VCaP (cell line): ENCODE data around the gene ANXA5.

Source experiments
- H3K27ac ChIP-seq: fragments of 450-650 bp; 2 replicates; pipeline ENCODE4 v1.5.1; 2017
- TF ChIP-seq, protein P1 (sequence below): fragments of 450-650 bp; conservative IDR thresholded peaks from 2 replicates; pipeline ENCODE4 v1.5.1; 2017; ENCODE audit warnings: mild to moderate bottlenecking, moderate library complexity

The ANXA5 gene

DNA sequence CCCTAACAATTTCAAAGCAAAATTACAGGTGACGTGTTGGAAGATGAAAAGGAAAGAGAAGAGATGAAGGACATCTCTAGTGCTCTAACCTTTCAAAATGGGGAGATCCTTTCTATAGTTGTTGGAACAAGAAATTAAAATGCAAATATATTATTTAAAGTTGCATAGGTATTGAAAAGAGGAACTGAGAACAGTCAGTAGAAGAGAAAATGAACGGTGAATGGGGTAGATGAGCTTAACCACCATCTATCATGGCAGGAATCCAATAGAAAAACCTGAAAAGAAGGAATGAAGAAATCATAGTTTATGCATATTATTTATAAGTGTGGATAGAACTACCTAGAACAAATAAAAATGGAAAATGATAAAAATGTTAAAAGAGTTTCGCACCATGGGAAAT, 42.0 kb downstream of the ANXA5 start:
- H3K27ac ChIP-seq: no peak overlapping the region
- TF ChIP-seq, protein P1, sequence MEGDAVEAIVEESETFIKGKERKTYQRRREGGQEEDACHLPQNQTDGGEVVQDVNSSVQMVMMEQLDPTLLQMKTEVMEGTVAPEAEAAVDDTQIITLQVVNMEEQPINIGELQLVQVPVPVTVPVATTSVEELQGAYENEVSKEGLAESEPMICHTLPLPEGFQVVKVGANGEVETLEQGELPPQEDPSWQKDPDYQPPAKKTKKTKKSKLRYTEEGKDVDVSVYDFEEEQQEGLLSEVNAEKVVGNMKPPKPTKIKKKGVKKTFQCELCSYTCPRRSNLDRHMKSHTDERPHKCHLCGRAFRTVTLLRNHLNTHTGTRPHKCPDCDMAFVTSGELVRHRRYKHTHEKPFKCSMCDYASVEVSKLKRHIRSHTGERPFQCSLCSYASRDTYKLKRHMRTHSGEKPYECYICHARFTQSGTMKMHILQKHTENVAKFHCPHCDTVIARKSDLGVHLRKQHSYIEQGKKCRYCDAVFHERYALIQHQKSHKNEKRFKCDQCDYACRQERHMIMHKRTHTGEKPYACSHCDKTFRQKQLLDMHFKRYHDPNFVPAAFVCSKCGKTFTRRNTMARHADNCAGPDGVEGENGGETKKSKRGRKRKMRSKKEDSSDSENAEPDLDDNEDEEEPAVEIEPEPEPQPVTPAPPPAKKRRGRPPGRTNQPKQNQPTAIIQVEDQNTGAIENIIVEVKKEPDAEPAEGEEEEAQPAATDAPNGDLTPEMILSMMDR: no peak

- TF ChIP-seq, protein P1: no peak
Observed at GRCh38 chr4:121653986-121654385, 42.8 kb downstream of the ANXA5 start.

GRCh38 chr4:121653214-121653613, 43.6 kb downstream of the ANXA5 start:
- TF ChIP-seq, protein P1: no peak
- H3K27ac ChIP-seq: no peak overlapping the region

More at GRCh38 chr4:121653986-121654385, 42.8 kb downstream of the ANXA5 start:
- H3K27ac ChIP-seq: no peak overlapping the region

GRCh38 chr4:121651597-121651996, 45.2 kb downstream of the ANXA5 start:
- TF ChIP-seq, protein P1: no peak
- H3K27ac ChIP-seq: no peak overlapping the region

- H3K27ac ChIP-seq: no peak overlapping the region
- TF ChIP-seq, protein P1: no peak
Observed at GRCh38 chr4:121650741-121651140, 46.0 kb downstream of the ANXA5 start.

GRCh38 chr4:121648516-121648915, 48.3 kb downstream of the ANXA5 start:
- no peak overlapping the region for H3K27ac ChIP-seq
- TF ChIP-seq, protein P1: no peak

- TF ChIP-seq, protein P1: no peak
- H3K27ac ChIP-seq: no peak overlapping the region
Observed at GRCh38 chr4:121642876-121643585, 53.7 kb downstream of the ANXA5 start.
